ENCODE data around the gene ACSS1. TPM values are rescaled to one million over a fixed set of nuclear protein-coding genes. Genes with fewer than 3 reads are reported as not detected.

ACSS1 gene
- total RNA-seq, 1 experiment from 2014 or later: 12.8 TPM

GRCh38 chr20:24998121-24998520 lies 59.8 kb downstream of the ACSS1 start:
- no peak overlapping the region for H3K27ac ChIP-seq
- H3K9me2 ChIP-seq (ENCODE audit: insufficient read depth): no peaks in the 10 kb centered on the region
- intact Hi-C loops (cut with micrococcal nuclease; ENCODE audit: unreplicated experiment): loop anchor here (10.0 kb wide), 1 partner anchor 697 kb away; the partner anchor contains the start of gene ZNF337
- no peaks in the 10 kb centered on the region for H4K20me1 ChIP-seq (ENCODE audit: insufficient read depth)
- TF ChIP-seq EZH2 (IDR thresholded peaks at IDR 0.05; ENCODE audit: low read depth) (no peak), CTCF (conservative IDR thresholded peaks at IDR 0.05) (no peak)
- peaks cover 23% of the 10 kb centered on the region for H3F3A ChIP-seq (ENCODE audit: insufficient read depth, low read depth)
- H3K79me2 ChIP-seq (ENCODE audit: low read depth): no peaks in the 10 kb centered on the region
- H3K36me3 ChIP-seq (ENCODE audit: low read depth): 0 out of 2 replicates have a peak, but pooled peaks cover 5% of the 10 kb centered on the region
- ChIA-PET POLR2A (ENCODE audit: unreplicated experiment) (no interaction called here), CTCF (no interaction called here)
- no TSS peak for BruUV-seq (replicated peaks)
- H3K9me3 ChIP-seq (ENCODE audit: insufficient read depth, low read depth): peaks cover 8% of the 10 kb centered on the region; the same call in 1 of the 2 replicates
- no peak for DNase-seq
- peaks cover 55% of the 10 kb centered on the region for H3K4me1 ChIP-seq (replicated peaks; ENCODE audit: insufficient read depth)
- no peak overlapping the region for H3K4me2 ChIP-seq
- no peaks in the 10 kb centered on the region for H3K27me3 ChIP-seq (ENCODE audit: insufficient read depth, low read depth)
- H2AFZ ChIP-seq: no peak overlapping the region
- no peak overlapping the region for H3K4me3 ChIP-seq

GRCh38 chr20:24996449-24997377 lies 61.2 kb downstream of the ACSS1 start:
- Histone ChIP-seq H3K27me3 (ENCODE audit: insufficient read depth, low read depth) (no peaks in the 10 kb centered on the region), H3K4me2 (no peak overlapping the region), H2AFZ (no peak overlapping the region), H3K79me2 (ENCODE audit: low read depth) (peaks cover 7% of the 10 kb centered on the region), H3K9me2 (ENCODE audit: insufficient read depth) (no peaks in the 10 kb centered on the region), H4K20me1 (ENCODE audit: insufficient read depth) (no peaks in the 10 kb centered on the region), H3K4me3 (no peak overlapping the region), H3K9me3 (ENCODE audit: insufficient read depth, low read depth) (no peaks in the 10 kb centered on the region), H3K36me3 (ENCODE audit: low read depth) (no peaks in the 10 kb centered on the region), H3K27ac (no peak overlapping the region), H3F3A (ENCODE audit: insufficient read depth, low read depth) (peaks cover 25% of the 10 kb centered on the region), H3K4me1 (replicated peaks; ENCODE audit: insufficient read depth) (peaks cover 58% of the 10 kb centered on the region)
- ChIA-PET CTCF (interaction anchor here (0.8 to 3.8 kb wide), 3 partner anchors 67 to 402 kb away, joined by 3 to 12 read pairs (median 6); no protein-coding TSS in a partner anchor), POLR2A (ENCODE audit: unreplicated experiment) (no interaction called here)
- DNase-seq: no peak
- no TSS peak for BruUV-seq (replicated peaks)
- intact Hi-C loops (cut with micrococcal nuclease; ENCODE audit: unreplicated experiment): loop anchor here (10.0 kb wide), 1 partner anchor 698 kb away; the partner anchor contains the start of gene ZNF337
- TF ChIP-seq CTCF (conservative IDR thresholded peaks at IDR 0.05): no peak
- TF ChIP-seq EZH2 (IDR thresholded peaks at IDR 0.05; ENCODE audit: low read depth): no peak

DNA sequence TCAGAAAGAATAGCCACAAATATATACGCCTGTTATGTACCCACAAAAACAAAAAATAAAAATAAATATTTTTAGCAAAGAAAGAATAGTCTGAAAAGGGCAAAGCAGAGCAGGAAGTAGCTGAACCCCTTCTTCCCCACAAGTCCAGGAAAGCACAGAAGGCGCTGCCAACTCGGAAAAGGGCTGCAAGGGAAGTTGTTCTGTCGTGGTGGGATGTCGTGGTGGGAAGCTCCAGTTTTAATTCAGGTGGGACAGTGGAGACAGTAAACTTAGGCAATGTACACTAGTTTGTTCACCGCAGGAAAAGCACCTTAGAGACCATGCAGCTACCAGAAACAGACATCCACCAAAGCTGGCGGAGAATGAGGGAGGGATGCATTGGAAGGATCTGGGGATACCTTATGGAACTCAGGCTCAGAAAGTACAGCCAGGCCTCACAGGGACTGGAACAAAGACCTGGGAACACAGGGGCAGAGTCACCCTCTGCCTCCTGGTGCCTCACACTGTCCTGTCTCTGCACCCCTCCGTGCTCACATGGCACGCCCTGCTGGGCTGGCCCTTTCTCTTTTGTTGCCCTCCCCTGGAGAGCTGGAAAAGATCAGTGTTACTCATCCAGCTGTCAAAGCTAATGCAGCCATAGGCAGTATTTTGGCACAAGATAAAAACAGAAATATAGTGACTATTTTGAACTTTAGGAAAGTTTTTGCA lies 62.0 kb downstream of the ACSS1 start:
- no peak overlapping the region for H3K4me2 ChIP-seq
- no peaks in the 10 kb centered on the region for H4K20me1 ChIP-seq (ENCODE audit: insufficient read depth)
- H2AFZ ChIP-seq: no peak overlapping the region
- H3K4me3 ChIP-seq: no peak overlapping the region
- peaks cover 65% of the 10 kb centered on the region for H3K4me1 ChIP-seq (replicated peaks; ENCODE audit: insufficient read depth)
- no peak for DNase-seq
- TF ChIP-seq EZH2 (IDR thresholded peaks at IDR 0.05; ENCODE audit: low read depth) (no peak), CTCF (conservative IDR thresholded peaks at IDR 0.05) (no peak)
- POLR2A ChIA-PET (ENCODE audit: unreplicated experiment): no interaction called here
- BruUV-seq (replicated peaks): no TSS peak
- CTCF ChIA-PET: interaction anchor here (0.6 to 3.8 kb wide), 6 partner anchors 17 to 403 kb away, joined by 3 to 12 read pairs (median 4); no protein-coding TSS in a partner anchor
- peaks cover 17% of the 10 kb centered on the region for H3F3A ChIP-seq (ENCODE audit: insufficient read depth, low read depth)
- no peaks in the 10 kb centered on the region for H3K9me2 ChIP-seq (ENCODE audit: insufficient read depth)
- H3K27ac ChIP-seq: no peak overlapping the region
- peaks cover 15% of the 10 kb centered on the region for H3K79me2 ChIP-seq (ENCODE audit: low read depth)
- H3K27me3 ChIP-seq (ENCODE audit: insufficient read depth, low read depth): no peaks in the 10 kb centered on the region
- intact Hi-C loops (cut with micrococcal nuclease; ENCODE audit: unreplicated experiment): loop anchor here (1.0 to 10.0 kb wide), 3 partner anchors 183 to 699 kb away; partner anchors contain the start of gene ZNF337
- H3K36me3 ChIP-seq (ENCODE audit: low read depth): no peaks in the 10 kb centered on the region
- no peaks in the 10 kb centered on the region for H3K9me3 ChIP-seq (ENCODE audit: insufficient read depth, low read depth)
